Putamen (tissue), 1 donor: ENCODE data around the gene CLCA4.
"Not testable (repeated sequence)": the region's sequence is repeated elsewhere in the genome, so short reads cannot be mapped to it uniquely, and the experiment has no call there.

Experiments used
- DNase-seq: peaks from one replicate; pipeline ENCODE4 v3.0.0-alpha.2; 2016; ENCODE audit warnings: low spot score

CLCA4 gene

GRCh38 chr1:86527306-86527705 is 19.6 kb upstream of the CLCA4 start:
- DNase-seq, result no peak

- DNase-seq, result no peak
Observed at GRCh38 chr1:86530211-86530845, 16.6 kb upstream of the CLCA4 start.

- no peak for DNase-seq
Observed at GRCh38 chr1:86537928-86538695, 8.8 kb upstream of the CLCA4 start.

- DNase-seq, result no peak
Observed at GRCh38 chr1:86538775-86539174, 8.1 kb upstream of the CLCA4 start.

GRCh38 chr1:86541859-86542258 is 5.0 kb upstream of the CLCA4 start:
- DNase-seq, result no peak

GRCh38 chr1:86542631-86543030 is 4.2 kb upstream of the CLCA4 start:
- no peak for DNase-seq

DNA sequence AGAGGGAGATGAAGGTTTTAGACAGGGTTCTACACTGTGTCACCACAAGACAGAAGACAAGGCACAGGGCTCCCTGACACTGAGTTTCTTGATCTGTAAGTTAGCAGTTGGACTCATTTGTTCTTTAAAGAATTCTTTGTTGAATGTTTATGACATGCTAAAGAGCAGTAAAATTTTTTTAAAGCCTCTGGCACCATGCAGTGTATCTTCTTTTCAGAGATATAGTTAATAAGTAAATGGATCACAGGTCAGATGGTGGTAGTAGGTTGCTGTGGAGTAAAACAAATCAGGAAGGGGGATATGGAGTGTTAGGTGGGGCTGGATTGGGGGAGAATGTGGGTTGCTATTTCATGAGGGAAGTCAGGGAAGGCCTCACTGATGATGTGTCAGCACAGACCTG is 2.0 kb downstream of the CLCA4 start:
- no peak for DNase-seq

- DNase-seq, result no peak
Observed at GRCh38 chr1:86551305-86551704, 4.4 kb downstream of the CLCA4 start.

DNA sequence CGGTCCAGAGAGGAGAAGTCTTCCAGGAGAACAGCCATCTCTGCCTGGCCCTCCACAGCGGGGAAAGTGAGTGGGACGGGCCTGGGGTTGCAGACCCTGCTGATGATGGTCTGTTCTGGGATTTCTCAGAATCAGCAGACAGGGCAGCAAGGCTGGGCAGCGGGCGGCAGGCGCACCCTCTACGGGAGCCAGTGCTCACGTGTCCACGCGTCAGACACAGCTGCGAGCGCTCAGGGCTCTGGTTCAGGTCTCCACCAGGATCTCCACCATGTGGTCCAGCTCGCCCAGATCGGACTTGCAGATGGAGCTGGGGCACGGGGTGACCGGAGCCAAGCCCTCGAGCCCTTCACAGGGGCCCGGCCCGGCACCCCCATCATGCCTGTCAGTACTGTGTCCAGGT is 5.5 kb downstream of the CLCA4 start:
- no peak for DNase-seq

- DNase-seq, result no peak
Observed at GRCh38 chr1:86557739-86558138, 10.9 kb downstream of the CLCA4 start.

DNA sequence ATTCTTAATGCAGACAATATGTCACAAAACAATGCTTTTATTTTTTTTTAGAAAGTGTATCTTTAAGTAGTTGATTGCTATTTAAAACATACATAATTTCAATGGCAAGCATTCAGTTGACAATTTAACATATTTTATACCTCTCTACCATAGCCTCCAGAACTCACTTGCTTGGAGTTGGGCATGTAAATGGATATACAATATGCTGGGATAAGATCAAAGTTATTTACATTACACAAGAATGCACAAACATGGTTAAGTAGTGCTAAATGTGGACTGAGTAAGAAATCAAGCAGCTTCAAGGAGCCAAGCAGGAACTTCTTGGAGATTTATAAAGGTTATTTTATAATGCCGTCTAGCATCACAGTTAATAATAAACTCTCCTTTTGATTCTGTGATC is 17.0 kb downstream of the CLCA4 start:
- DNase-seq, result no peak

GRCh38 chr1:86567341-86567740 is 20.5 kb downstream of the CLCA4 start:
- DNase-seq, result no peak

- no peak for DNase-seq
Observed at GRCh38 chr1:86567878-86568277, 21.0 kb downstream of the CLCA4 start.

- DNase-seq, result no peak
Observed at GRCh38 chr1:86573763-86574484, 27.0 kb downstream of the CLCA4 start.

GRCh38 chr1:86581231-86581630 is 34.4 kb downstream of the CLCA4 start:
- DNase-seq, result no peak

DNA sequence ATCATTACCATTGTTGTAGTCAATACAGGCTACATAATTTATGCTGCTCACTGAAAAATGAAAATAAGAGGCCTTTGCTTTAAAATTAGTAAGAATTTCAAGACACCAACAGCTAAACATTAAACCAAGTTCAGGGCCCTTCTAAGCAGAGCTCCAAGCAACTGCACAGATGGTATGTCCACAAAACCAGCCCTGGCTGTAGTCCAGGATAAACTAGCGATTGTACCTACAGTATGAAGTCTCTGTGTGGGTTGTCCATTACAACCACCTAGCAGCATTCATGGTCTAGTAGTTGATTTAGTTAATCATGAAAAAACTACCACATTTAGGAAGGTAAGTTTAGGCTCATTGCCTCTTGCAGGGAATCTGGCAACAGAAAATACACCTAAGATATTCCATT is 35.3 kb downstream of the CLCA4 start:
- DNase-seq, result no peak

DNA sequence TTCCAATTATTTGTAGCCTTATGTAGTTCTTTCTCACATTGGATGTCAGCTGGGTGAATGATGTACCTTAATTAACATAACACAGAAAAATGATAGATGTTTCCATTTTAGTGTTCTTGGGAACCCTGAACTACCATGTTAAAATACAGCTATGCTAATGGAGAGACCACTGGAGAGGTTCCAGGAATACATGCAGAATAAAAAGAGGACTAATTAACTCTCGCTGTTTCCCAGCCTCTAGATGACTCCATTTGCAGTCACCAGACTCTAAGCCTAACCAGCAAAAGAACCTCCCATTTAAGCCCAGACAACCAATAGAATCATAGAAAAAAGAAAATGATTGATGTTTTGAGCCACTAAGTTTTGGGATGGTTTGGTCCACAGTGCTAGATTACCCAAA is 36.2 kb downstream of the CLCA4 start:
- DNase-seq, result no peak

DNA sequence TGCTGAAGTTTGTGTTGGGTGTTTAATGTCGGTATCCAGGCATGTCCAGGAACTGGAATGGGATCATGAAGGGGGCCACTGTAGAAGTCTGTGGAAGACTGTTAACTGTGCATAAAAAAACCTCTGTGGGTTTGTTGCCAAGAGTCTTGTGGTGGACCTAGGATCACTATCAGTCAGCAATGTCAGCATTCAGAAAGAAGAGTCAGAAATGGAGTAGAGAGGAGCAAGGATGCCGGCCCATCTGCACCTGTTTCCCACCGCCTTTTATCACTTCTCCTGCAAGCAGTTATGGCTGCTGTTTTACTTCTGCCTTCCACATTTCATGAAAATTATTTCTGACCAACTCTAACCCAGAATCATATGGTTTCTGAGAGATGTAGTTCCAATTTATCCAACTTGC is 36.7 kb downstream of the CLCA4 start:
- no peak for DNase-seq

DNA sequence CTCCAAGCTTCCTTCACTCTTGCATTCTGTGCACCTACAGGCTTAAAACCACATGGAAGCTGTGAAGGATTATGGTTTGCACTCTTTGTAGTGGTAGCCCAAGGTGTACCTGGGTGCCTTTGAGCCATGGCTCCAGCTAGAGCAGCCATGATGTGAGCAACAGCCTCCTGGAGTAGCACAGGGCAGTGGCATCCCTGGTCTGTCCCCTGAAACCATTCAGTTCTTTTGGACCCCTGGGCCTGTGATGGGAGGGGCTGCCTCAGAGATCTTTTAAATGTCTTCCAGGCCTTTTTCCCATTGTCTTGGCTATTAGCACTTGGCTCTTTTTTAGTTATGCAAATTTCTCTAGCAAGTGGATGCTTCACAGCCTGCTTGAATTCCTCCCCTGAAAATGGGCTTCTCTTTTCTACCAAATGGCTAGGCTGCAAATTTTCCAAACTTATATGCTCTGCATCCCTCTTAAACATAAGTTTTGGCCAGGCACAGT is 47.4 kb downstream of the CLCA4 start:
- no peak for DNase-seq

GRCh38 chr1:86596224-86596623 is 49.3 kb downstream of the CLCA4 start:
- DNase-seq, result no peak

GRCh38 chr1:86596741-86597290 is 49.9 kb downstream of the CLCA4 start:
- no peak for DNase-seq

DNA sequence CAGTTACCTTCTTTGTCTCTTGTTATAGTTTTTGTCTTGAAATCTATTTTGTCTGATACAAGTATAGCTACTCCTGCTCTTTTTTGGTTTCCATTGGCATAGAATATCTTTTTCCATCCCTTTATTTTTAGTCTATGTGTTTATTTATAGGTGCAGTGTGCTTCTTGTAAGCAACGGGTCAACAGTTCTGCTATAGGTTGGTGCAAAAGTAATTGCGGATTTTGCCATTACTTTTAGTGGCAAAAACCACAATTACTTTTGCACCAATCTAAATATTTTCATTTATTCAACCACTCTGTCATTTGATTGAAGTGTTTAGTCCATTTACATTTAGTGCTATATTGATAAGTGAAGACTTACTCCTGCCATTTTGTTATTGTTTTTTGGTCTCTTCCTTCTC is 59.2 kb downstream of the CLCA4 start:
- DNase-seq, result not testable (repeated sequence)

- no peak for DNase-seq
Observed at GRCh38 chr1:86616433-86616832, 69.6 kb downstream of the CLCA4 start.
